ENCODE results near the gene KDM2B. TPM values are rescaled to one million over a fixed set of nuclear protein-coding genes. Genes with fewer than 3 reads are reported as not detected.

The KDM2B gene
- total and polyA plus RNA-seq, 2 of the 8 experiments (the other 6 are each of a cell fraction or from before 2014, with no cell fraction given): 111 to 162 TPM

DNA sequence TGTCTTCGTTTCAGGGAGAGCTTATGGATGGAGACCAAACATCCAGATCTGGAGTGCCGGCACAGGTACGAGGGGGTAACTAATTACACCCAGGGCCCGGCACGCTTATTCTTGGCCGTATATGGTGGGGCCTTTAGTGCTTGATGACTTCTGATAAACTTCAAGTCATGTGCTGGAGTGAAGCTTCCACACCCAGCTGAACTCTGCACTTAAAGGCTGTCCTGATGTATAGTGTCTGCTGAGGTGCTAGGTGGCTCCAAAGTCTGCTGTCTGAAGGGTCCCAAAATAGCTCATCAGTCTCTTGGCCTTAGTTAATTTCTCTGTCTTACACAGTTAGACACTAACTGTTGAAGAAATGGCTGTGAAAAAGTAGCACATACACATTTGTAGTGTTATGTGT, 163.0 kb downstream of the KDM2B start:
- ChIA-PET POLR2A (ENCODE audit: partially characterized antibody) (interaction anchor here (0.6 kb wide), 1 partner anchor 951 kb away, joined by 3 read pairs; no protein-coding TSS in a partner anchor), CTCF (ENCODE audit: partially characterized antibody) (interaction anchor here (1.3 kb wide), 1 partner anchor 25 kb away, joined by 4 read pairs; no protein-coding TSS in a partner anchor)
- DNase-seq (ENCODE audit: low read depth in 1 of 2, low spot score in 2 of 2) (no peak), FAIRE-seq (no peak)
- TF ChIP-seq SP4 (IDR thresholded peaks at IDR 0.05; ENCODE audit: low read length) (no peak), NANOG (IDR thresholded peaks at IDR 0.05; ENCODE audit: insufficient read depth, low read depth, low read length, poor library complexity, severe bottlenecking) (no peak), FOSL1 (IDR thresholded peaks at IDR 0.05; ENCODE audit: insufficient read depth, low read depth, low read length) (no peak)
- H3K23ac ChIP-seq (ENCODE audit: insufficient read length): no peak overlapping the region
- no peak overlapping the region for H3K4me3 ChIP-seq (ENCODE audit: extremely low read depth in 1 of 4, insufficient read depth in 2 of 4, low read depth in 3 of 4, low read length in 4 of 4)
- no peak overlapping the region for H3K56ac ChIP-seq (replicated peaks; ENCODE audit: insufficient read length, low read depth, low read length)
- H2BK5ac ChIP-seq (ENCODE audit: low read depth, low read length): no peak overlapping the region
- no peak overlapping the region for H2AK5ac ChIP-seq (ENCODE audit: low read depth, low read length)
- no peak overlapping the region for H3K4ac ChIP-seq (replicated peaks; ENCODE audit: insufficient read length, low read depth, low read length)
- peaks cover 2% of the 10 kb centered on the region; the same call in 1 of the 2 replicates for H3K79me1 ChIP-seq (ENCODE audit: low read depth, low read length)
- H3K27me3 ChIP-seq (replicated peaks in 1 of 4; ENCODE audit: control insufficient read depth in 3 of 4, extremely low read depth in 1 of 4, insufficient read depth in 3 of 4, low read length in 3 of 4): no peaks in the 10 kb centered on the region
- H3K27ac ChIP-seq (ENCODE audit: low read depth, low read length): no peak overlapping the region
- no peak overlapping the region for H2BK12ac ChIP-seq (ENCODE audit: low read depth, low read length)
- H3K36me3 ChIP-seq (ENCODE audit: control insufficient read depth in 2 of 4, insufficient read depth in 4 of 4, low read length in 3 of 4): peaks cover 8 to 68% (median 36%) of the 10 kb centered on the region in 4 experiments
- no peaks in the 10 kb centered on the region for H3K9me3 ChIP-seq (ENCODE audit: insufficient read depth in 2 of 2, low read depth in 1 of 2, low read length in 1 of 2)
- no peak overlapping the region for H3K18ac ChIP-seq (ENCODE audit: extremely low read depth, low read length)
- 84% methylated on average over 6 of the region's 6 CpGs; no CpG with 5 or more reads in 1 of the 2 experiments for WGBS, 2 experiments (ENCODE audit: extremely low coverage in 1 of 2, insufficient coverage in 1 of 2, insufficient read length in 1 of 2, insufficient replicate concordance in 2 of 2, low coverage in 1 of 2, low lambda C conversion rate in 2 of 2, missing lambda C conversion rate in 1 of 2)
- H2AFZ ChIP-seq (ENCODE audit: low read length): no peak overlapping the region
- no peak overlapping the region for H3K14ac ChIP-seq (ENCODE audit: insufficient read length)
- H4K91ac ChIP-seq (replicated peaks; ENCODE audit: insufficient read length, low read length): no peak overlapping the region
- H2BK20ac ChIP-seq (ENCODE audit: low read length): no peak overlapping the region
- no peak overlapping the region for H2BK120ac ChIP-seq (replicated peaks; ENCODE audit: low read depth, low read length)
- H4K5ac ChIP-seq (ENCODE audit: insufficient read length, low read depth, low read length): no peak overlapping the region
- H2BK15ac ChIP-seq (ENCODE audit: low read length): no peak overlapping the region
- H3K79me2 ChIP-seq (ENCODE audit: control insufficient read depth in 1 of 2, insufficient read depth in 2 of 2, low read length in 2 of 2): 0 out of 4 replicates have a peak, but pooled peaks cover 0 to 3% of the 10 kb centered on the region in 2 experiments
- H3K4me2 ChIP-seq (ENCODE audit: insufficient read depth in 1 of 2, low read depth in 2 of 2, low read length in 2 of 2): no peak overlapping the region
- no peaks in the 10 kb centered on the region for H3K23me2 ChIP-seq (ENCODE audit: low read depth, low read length)
- H3K4me1 ChIP-seq (replicated peaks in 1 of 4; ENCODE audit: control insufficient read depth in 3 of 4, insufficient read depth in 4 of 4, low read length in 3 of 4): no peaks in the 10 kb centered on the region
- H4K8ac ChIP-seq (ENCODE audit: extremely low read depth, insufficient read depth, low read length): no peak overlapping the region
- no peak overlapping the region for H3K9ac ChIP-seq (replicated peaks in 1 of 4; ENCODE audit: extremely low read depth in 1 of 4, low read depth in 3 of 4, low read length in 3 of 4)
- H4K20me1 ChIP-seq (replicated peaks in 1 of 2; ENCODE audit: control insufficient read depth in 1 of 2, insufficient read depth in 2 of 2, low read length in 2 of 2): peaks cover 0 to 14% of the 10 kb centered on the region in 2 experiments
